Measurements from ENCODE around the gene SLX4.
"Not testable (repeated sequence)": the region's sequence is repeated elsewhere in the genome, so short reads cannot be mapped to it uniquely, and the experiment has no call there.

SLX4 gene

DNA sequence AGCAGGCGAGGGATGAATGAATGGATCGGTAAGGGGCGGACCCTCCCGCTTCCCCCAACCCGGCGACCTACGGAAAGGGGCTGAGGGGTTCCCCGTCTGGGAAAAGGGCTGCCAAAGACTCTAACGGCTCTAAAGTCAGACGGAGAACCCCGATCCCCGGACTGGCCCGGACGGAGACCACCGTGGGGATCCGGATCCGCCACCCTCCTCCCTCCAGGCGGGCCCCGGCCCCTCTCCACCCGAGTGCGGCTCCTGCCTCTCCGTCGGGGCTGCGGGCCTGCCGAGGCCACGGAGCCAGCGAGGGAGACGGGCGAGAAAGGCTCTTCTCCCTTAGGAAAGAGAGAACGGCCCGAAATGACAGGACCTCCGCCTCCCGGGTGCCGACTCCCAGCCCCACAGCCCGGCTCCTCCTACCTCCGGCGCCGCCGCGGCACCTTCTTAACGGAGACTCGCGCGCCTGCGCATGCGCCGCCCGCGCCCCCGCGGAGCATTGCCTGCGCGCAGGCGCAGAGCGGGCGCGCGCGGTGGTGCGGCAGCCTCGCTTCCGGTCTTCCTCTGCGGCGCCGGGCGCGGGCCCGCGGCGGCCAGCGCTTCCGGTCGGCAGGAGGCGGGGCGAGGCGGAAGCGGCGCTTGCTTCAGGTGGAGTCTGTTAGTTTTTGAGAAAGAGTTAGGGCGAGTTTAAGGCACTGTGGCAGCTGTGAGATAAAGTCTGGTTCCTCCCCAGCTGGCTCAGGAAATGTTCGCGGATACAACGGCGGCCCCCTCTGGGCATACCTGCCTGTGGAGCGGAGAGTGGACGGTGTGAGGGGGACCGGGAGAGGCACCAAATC is at the start of gene SLX4:
Gene SLX4, minus strand, starts transcription at position 461 of the 830 bp plus-strand sequence. CDS start 2,642 bp downstream, outside the sequence.
- peak; percentile 68 to 80 for DNase-seq (ENCODE audit: low read depth in 2 of 2, low spot score in 1 of 2)

GRCh38 chr16:3659251-3659650 is 47.8 kb upstream of the SLX4 start:
- no peak for DNase-seq (ENCODE audit: low read depth in 2 of 2, low spot score in 1 of 2)

GRCh38 chr16:3656491-3657468 is 45.4 kb upstream of the SLX4 start:
- peak in 1 of 2 donors; percentile 10 for DNase-seq (ENCODE audit: low read depth in 2 of 2, low spot score in 1 of 2)

GRCh38 chr16:3656160-3656490 is 44.7 kb upstream of the SLX4 start:
- DNase-seq (ENCODE audit: low read depth in 2 of 2, low spot score in 1 of 2) = not testable (repeated sequence)

GRCh38 chr16:3655396-3656159 is 44.2 kb upstream of the SLX4 start:
- DNase-seq (ENCODE audit: low read depth in 2 of 2, low spot score in 1 of 2) = no peak

DNA sequence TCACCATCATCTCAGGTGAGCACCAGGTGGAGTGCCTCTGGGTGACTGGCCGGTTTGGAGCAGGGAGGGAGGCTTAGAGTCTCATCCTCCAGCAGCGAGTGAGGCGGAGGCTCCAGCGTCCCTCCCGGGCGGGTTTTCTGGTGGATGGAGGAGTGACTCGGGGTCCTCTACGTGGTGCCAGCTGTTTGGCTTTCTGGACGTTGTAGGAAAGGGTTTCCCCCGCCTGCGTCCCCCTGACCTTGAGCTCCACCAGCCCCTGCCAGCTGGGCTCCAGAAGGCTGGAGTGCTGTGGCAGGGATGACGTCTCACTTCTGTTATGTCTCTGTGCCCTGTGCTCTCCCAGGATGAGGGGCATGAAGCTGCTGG is 43.6 kb upstream of the SLX4 start:
- no peak for DNase-seq (ENCODE audit: low read depth in 2 of 2, low spot score in 1 of 2)

DNA sequence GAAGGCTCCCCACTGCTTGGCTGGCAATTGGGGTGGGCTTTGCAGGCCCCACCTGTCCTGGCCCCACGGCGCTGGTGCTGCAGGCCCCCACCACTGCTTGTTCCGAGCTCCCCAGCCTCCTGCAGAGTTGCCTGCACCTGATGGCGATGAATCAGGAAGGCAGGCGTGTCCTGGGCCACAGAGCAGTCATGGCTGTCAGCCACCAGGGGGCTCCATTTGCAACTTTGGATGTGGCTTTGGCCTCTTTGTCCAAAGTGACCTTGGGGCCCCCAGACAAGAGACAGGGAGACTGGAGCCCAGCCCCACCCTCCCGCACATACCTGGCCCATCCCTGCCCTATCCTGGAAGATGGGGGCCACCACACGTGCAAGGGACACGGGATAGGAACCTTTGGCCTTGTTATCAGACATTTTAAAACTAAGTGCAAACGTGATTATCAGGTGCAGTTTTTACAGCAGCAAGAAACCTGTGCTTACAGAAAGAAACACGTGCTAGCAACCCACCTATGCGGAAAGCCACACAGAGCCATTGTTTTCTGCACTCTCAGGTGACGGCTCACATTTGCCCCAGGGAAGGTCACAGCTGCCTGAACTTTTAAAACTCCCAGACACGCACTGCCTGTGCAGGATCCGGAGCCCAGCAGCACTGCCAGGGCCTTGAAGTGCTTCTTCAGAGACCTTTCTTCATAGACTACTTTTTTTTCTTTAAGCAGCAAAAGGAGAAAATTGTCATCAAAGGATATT is 43.0 kb upstream of the SLX4 start, which contains the start of gene DNASE1:
Gene DNASE1, plus strand, starts transcription at position 443 of the 743 bp plus-strand sequence. CDS start 683 bp downstream, outside the sequence.
- DNase-seq (ENCODE audit: low read depth in 2 of 2, low spot score in 1 of 2) = peak in 1 of 2 donors; percentile 5

DNA sequence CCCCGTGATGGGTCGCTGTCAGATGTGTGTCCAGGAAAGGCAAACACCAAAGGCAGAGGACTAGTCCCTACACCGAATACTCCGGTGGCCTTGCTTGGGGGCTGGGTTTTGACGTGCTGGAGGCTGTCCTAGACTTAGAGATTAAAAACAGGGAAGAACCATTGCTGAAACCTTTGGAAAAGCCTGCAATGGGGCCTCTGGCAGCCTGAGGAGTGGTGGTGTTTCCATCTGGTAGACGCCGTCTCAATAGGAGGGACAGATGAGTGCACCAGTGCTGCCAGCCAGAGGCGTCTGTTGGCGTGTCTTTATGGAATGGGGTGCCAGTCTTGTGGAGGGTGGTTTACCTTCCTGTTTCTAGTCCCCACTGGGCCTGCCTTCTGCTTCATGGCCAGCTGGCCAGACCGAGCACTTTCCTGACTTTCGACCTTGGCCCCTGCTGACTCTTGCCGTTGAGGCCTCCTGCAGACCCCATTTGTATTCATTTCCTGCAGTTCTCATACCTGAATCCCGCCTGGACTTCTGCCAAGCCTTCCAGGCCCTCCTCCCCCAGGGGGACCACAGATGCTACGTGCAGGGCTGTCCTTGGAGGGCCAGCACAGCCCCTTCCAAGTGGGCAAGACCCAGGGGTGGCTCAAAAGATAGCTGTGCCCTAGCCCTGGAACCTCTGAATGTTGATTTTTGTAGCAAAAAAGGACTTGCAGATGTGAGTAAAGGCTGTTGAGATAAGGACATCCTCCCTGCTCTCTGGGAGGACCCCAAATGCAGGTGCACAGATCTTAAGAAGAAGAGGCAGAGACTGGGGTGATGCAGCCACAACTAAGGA is 41.2 kb upstream of the SLX4 start:
- no peak for DNase-seq (ENCODE audit: low read depth in 2 of 2, low spot score in 1 of 2)

DNA sequence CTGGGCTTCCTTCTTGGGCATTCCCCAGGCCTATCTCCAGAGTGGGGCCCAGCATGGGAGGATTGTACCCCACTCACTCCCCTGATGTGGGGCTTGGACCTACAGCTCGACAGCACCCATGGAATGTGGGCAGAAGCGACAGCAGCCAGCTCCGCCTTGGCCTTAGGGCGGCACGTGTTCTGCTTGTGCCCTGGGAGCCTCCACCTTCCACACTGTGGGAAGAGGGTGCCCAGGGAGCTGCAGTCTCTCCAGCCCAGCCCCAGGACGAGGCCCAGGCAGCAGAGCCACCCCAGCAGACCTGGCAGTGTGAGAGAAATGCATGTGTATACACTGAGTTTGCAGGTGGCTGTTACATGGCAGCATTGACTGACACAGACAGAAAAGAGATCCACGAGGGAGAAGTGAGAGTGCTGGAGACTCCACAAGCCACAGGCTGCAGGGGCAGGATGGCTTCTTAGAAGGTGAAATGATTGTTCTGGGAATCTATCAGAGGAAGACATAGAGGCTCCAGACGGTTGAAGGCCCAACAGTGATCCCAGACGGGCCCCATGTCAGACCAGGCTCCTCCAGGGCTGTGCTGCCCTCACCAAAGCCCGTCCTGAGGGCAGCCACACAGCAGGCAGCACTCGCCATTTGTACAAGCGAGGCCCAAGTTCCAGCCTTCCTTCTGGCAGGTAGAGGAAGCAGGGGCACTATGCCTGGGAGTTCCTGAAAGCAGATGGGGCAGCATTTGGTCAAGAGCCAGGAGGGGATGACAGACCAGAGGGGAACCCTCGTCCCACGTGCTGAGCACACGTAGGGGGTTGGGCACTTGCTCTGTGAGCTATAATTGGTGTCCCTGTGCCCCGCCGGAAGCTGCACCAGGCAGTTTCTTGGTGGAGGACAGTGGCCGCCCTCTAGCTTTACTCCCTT is 40.3 kb upstream of the SLX4 start:
- DNase-seq (ENCODE audit: low read depth in 2 of 2, low spot score in 1 of 2) = no peak

- DNase-seq (ENCODE audit: low read depth in 2 of 2, low spot score in 1 of 2) = no peak
Observed at GRCh38 chr16:3650631-3651265, 39.3 kb upstream of the SLX4 start.

GRCh38 chr16:3646348-3646920 is 35.0 kb upstream of the SLX4 start:
- no peak for DNase-seq (ENCODE audit: low read depth in 2 of 2, low spot score in 1 of 2)

- no peak for DNase-seq (ENCODE audit: low read depth in 2 of 2, low spot score in 1 of 2)
Observed at GRCh38 chr16:3645504-3646347, 34.3 kb upstream of the SLX4 start.

- DNase-seq (ENCODE audit: low read depth in 2 of 2, low spot score in 1 of 2) = no peak
Observed at GRCh38 chr16:3645108-3645503, 33.7 kb upstream of the SLX4 start.

GRCh38 chr16:3643095-3643730 is 31.8 kb upstream of the SLX4 start:
- DNase-seq (ENCODE audit: low read depth in 2 of 2, low spot score in 1 of 2) = no peak

GRCh38 chr16:3642397-3643094 is 31.1 kb upstream of the SLX4 start:
- no peak for DNase-seq (ENCODE audit: low read depth in 2 of 2, low spot score in 1 of 2)

Measured in stimulated activated CD8-positive, alpha-beta memory T cell treated with anti-CD3 and anti-CD28 coated beads, Interleukin-4, amount 100 ng/mL, for 4 hours (primary cell).